RPMI8226 (cell line): Measurements from ENCODE around the gene ST6GALNAC2.
"Not testable (repeated sequence)": the region's sequence is repeated elsewhere in the genome, so short reads cannot be mapped to it uniquely, and the experiment has no call there.

Experiments used
- DNase-seq: peaks from one replicate; pipeline ENCODE4 v3.0.0-alpha.2; 2015

ST6GALNAC2 gene

GRCh38 chr17:76525513-76525833 lies 60.2 kb downstream of the ST6GALNAC2 start:
- DNase-seq, result not testable (repeated sequence)

DNA sequence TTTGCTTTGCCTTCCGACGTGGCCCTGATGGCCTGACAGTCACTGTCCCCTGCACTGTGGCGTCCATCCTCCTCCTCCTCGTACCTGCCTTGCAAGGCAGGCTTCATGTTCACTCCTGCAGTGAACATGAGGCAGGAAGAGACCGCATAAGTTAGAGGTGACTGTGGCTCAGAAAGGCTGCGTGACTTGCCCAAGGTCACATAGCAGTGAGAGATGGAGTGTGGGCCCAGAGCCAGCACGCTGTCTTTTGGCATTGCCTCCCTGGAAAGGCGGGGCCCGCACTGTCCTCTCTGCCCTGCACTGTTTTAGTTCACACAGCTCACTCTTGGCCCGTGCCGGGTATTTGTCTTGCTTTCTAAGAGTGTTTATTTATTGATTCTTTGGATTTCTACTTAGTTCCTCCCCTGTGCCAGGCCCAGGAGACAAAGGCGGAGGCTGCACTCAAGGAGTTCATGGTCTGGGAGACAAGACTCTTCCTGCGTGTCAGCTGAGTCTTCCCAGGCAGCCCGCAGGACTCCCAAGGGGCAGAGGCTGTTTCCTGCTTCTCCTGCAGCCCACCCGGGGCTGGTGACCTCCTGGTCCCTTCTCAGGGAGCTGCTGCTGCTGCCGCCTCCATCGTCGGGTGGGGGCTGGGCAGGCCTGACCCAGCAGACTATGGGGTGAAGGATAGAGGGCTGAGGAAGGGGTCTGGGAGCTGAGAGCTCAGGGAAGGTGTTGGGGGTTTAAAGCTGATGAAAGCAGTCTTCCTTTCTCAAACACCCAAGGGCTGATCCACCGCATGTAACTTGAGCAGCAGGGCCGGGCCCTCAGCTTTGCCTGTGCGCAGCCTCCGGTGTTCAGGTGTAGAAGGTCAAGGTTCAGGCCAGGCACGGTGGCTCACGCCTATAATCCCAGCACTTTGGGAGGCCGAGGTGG lies 60.8 kb downstream of the ST6GALNAC2 start:
- peak; percentile 29 for DNase-seq

- DNase-seq, result peak; percentile 82
Observed at GRCh38 chr17:76523084-76524037, 62.3 kb downstream of the ST6GALNAC2 start.

DNA sequence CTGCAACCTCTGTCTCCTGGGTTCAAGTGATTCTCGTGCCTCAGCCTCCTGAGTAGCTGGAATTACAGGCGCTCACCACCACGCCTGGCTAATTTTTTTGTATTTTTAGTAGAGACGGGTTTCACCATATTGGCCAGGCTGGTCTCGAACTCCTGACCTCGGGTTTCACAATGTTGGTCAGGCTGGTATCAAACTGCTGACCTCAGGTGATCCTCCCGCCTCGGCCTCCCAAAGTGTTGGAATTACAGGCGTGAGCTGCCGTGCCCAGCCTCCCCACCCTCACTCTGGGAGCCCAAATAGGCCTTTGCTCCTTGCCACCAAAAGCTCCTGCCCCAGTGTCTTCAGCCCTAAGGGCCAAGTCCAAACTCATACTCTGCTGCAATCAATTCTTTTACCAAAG lies 64.0 kb downstream of the ST6GALNAC2 start:
- DNase-seq, result not testable (repeated sequence)

DNA sequence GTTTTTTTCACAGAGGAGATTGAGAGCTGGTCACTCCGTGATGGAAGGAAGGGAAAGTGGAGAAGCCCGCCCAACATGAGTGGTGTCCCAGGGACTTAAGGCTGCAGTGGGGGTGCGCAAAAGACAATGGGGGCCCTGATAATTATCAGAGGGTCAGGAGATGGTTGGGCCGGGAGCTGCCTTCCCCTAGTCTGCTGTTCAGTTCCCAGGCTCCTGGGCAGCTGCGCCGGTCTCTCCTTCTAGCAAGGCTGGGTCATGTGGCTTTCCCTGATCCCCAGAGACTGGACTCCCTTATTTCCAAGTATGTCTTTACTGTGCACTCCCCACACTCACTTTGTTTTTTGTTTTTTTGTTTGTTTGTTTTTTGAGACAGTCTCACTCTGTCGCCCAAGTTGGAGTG lies 64.4 kb downstream of the ST6GALNAC2 start:
- no peak for DNase-seq

- DNase-seq, result no peak
Observed at GRCh38 chr17:76519048-76519966, 66.4 kb downstream of the ST6GALNAC2 start.

DNA sequence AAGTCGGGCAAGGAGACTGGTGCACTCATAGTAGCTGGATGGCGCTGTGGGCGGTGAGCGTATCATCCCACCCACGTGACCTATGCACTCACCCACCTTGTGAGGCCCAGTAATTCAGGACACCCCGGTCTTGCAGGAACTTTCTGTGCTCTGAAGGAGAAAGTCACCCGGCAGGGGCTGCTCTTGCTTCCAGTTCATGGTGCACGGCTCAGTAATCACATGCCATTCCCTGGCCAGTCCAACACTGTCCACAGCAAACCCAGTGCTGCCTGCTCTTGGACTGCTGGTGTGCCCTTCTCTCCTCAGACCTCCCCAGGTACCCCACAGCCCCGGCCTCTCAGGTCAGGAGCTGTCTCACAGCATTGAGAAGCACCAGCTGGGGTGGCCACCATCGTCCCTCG lies 68.0 kb downstream of the ST6GALNAC2 start:
- no peak for DNase-seq
